AG04450 (cell line): ENCODE results near the gene DNMT3A. TPM values are rescaled to one million over a fixed set of nuclear protein-coding genes. Genes with fewer than 3 reads are reported as not detected.
A peak's percentile ranks its signal among the peaks of the same experiment; 100 is the strongest.

Source experiments
- CTCF ChIA-PET: fragments of 300-600, 350-600 bp; formaldehyde crosslinking; extraction: SDS; loops from one replicate; lab custom pipeline; 2022; ENCODE audit warnings: antibody characterized with exemption, inconsistent platforms; lab: Charles Lee
- POLR2A ChIA-PET: fragments of 350-600 bp; formaldehyde crosslinking; extraction: SDS; loops from one replicate; lab custom pipeline; 2021; ENCODE audit warnings: antibody characterized with exemption, inconsistent platforms; lab: Yijun Ruan, JAX
- DNase-seq: peaks from one replicate; pipeline ENCODE4 v3.0.0-alpha.2; 2011; ENCODE audit warnings: low read depth, low spot score
- H3K27ac ChIP-seq: one replicate; pipeline ENCODE4 v1.5.1; 2012; ENCODE audit warnings: low read depth, low read length, control low read depth
- H3K27me3 ChIP-seq: one replicate; pipeline ENCODE4 v1.6.0; 2012; ENCODE audit warnings: low read length; ENCODE audit not compliant: control insufficient read depth, insufficient read depth
- H3K4me3 ChIP-seq: 2 replicates; pipeline ENCODE4 v1.5.1; 2011; ENCODE audit warnings: mild to moderate bottlenecking, low read depth, low read length, control low read depth
- H3K9me3 ChIP-seq: 2 replicates; pipeline ENCODE4 v1.5.1; 2012; ENCODE audit warnings: low read length; ENCODE audit not compliant: control insufficient read depth, insufficient read depth
- CTCF ChIP-seq: IDR thresholded peaks from 2 replicates; pipeline ENCODE4 v1.5.1; 2011; ENCODE audit warnings: low read depth, low read length, control low read depth, inconsistent platforms
- polyA plus RNA-seq: library from polyadenylated mRNA; depleted of rRNA; stranded (reverse); fragments of >200 nt; gene quantifications from 2 replicates; pipeline ENCODE4 v1.2.3, GENCODE V29; 2011

The DNMT3A gene
- polyA plus RNA-seq, 1 experiment = 4.1 TPM

DNA sequence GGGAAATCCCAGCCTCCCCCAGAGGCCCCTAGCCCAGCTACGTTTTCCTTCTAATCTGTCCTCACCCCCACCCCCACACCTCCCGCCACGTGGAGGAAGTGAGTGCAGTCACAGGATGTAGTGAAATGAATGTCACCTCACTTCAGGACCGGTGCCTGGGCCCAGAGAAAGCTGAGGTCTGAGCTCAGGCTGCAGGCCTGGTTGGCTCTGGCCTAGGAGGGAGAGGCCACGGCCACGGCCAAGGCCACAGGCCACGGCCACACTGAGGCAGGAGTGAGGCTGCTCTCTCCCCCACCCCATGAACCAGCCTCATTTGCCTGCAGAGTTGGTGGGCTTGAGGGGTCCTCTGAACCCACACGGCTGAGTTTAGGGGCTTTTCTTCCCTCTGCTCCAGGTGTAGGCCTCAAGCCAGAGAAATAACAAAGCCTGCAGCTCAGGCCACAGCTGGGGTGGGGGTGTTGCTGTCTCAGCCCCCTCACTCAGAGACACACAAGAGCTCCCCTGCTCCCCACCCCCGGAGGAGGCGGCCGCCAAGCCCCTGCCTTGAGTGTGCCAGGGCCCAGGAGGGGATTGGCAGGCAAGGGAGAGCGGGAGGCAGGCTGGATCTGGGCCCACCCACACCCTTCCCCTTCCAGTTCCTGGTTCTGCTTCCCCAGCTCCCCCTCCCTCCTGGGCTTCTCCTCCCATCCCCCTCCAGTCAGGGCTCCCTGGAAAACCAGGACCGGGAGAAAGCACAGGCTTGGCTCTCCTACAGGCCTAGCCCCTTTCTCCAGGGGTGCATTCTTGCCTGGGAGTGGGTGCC, 27.0 kb downstream of the DNMT3A start:
- Histone ChIP-seq H3K27ac (peak overlapping the region; percentile 11), H3K27me3 (no peaks in the 10 kb centered on the region), H3K9me3 (no peaks in the 10 kb centered on the region), H3K4me3 (no peak overlapping the region)
- ChIA-PET CTCF (interaction anchor here (1.2 to 1.3 kb wide), 2 partner anchors 28 to 48 kb away, joined by 5 read pairs; no protein-coding TSS in a partner anchor), POLR2A (interaction anchor here (0.9 kb wide), 1 partner anchor 206 kb away, joined by 8 read pairs; no protein-coding TSS in a partner anchor)
- TF ChIP-seq CTCF = no peak
- DNase-seq = no peak

GRCh38 chr2:25313711-25314513, 27.8 kb downstream of the DNMT3A start:
- CTCF ChIA-PET = no interaction called here
- H3K9me3 ChIP-seq = no peaks in the 10 kb centered on the region
- H3K27ac ChIP-seq = no peak overlapping the region
- DNase-seq = no peak
- no peak overlapping the region for H3K4me3 ChIP-seq
- POLR2A ChIA-PET = no interaction called here
- H3K27me3 ChIP-seq = no peaks in the 10 kb centered on the region
- TF ChIP-seq CTCF = no peak

DNA sequence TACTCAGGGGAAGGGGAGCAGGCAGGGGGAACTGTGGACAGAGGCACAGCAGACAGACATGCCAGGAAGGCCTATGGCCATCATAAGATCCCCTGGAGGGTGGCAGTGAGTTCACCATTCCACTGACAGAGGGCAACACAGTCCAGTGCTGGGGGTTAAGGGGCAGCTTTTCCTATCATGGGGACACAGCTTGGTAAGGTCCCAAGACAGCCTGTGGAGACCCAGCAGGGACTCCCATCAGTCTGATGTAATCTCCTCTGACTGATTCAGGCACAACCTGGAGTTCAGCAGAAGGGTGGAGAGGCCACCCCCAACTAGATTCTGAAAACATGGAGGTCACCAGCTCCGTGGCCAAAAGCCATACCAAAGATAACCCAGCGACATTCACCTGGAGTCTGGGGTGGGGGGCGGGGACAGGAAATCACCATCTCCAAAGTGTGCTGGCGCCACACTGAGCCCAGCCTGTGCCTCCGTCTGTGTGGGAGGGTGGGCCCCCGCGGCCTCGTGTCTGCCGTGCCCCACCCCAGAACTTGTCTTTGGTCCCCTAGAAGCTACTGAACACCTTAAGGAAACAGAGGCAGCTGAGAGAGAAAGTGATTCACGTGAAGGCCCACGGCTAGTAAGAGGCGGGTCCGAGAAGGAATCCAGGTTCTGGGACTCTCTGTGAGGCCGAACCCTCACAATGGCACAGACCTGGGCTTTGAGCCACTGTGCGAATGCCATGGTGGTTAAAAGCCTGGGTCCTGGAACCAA, 28.6 kb downstream of the DNMT3A start:
- ChIA-PET POLR2A (interaction anchor here (0.6 to 0.7 kb wide), 2 partner anchors 33 to 263 kb away, joined by 3 read pairs; no protein-coding TSS in a partner anchor), CTCF (interaction anchor here (0.5 to 2.0 kb wide), 2 partner anchors 41 to 48 kb away, joined by 4 to 7 read pairs; no protein-coding TSS in a partner anchor)
- H3K27ac ChIP-seq = no peak overlapping the region
- H3K27me3 ChIP-seq = no peaks in the 10 kb centered on the region
- no peaks in the 10 kb centered on the region for H3K9me3 ChIP-seq
- H3K4me3 ChIP-seq = no peak overlapping the region
- DNase-seq = no peak
- no peak for TF ChIP-seq CTCF

DNA sequence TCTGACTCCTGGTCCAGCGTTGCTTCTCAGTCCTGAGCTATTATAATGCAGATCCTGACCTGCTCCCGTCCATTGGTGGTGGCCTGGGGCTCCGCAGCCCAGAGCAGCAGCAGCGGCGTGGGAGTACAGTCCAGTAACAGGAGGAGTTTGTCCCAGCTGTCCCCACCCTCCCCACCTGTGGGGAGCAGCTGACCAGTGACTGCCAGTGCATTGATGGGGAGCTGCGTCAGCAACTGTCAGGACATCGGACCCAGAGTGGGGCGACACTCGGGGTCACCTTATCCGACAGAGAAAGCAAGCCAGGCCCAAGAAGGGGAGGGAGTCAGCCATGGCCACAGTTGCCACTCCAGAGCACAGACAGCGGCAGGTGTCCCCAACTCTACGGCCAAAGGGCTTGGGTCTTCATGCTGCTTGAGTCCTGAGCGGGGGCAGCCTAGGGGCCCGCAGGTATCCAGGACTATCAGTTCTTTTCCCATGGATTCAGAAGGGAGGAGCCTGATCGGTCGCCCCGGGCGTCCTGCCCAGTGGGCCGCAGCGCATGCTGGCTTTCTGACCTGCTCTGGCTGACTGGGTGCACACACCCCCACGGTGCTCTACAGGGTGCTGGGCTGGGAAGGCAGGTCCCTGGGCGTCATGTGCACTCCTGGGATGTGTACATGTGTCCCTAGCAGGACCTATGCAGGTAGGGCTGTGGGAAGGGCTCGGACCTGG, 29.7 kb downstream of the DNMT3A start:
- H3K4me3 ChIP-seq = no peak overlapping the region
- ChIA-PET CTCF (interaction anchor here (0.5 to 2.0 kb wide), 2 partner anchors 42 to 49 kb away, joined by 4 to 7 read pairs; no protein-coding TSS in a partner anchor), POLR2A (no interaction called here)
- no peaks in the 10 kb centered on the region for H3K27me3 ChIP-seq
- TF ChIP-seq CTCF = no peak
- H3K27ac ChIP-seq = no peak overlapping the region
- no peak for DNase-seq
- no peaks in the 10 kb centered on the region for H3K9me3 ChIP-seq
